Mononuclear cell (primary cell): ENCODE results near the gene NCK2. TPM values are rescaled to one million over a fixed set of nuclear protein-coding genes. Genes with fewer than 3 reads are reported as not detected.
A peak's percentile ranks its signal among the peaks of the same experiment; 100 is the strongest.
"Not testable (repeated sequence)": the region's sequence is repeated elsewhere in the genome, so short reads cannot be mapped to it uniquely, and the experiment has no call there.

Experiments
- H3K27me3 ChIP-seq: 2 replicates; pipeline ENCODE4 v1.6.0; 2011; ENCODE audit warnings: low read length, control low read depth; ENCODE audit not compliant: insufficient read depth
- H3K4me1 ChIP-seq: 2 replicates; pipeline ENCODE4 v1.5.1; 2011; ENCODE audit warnings: mild to moderate bottlenecking, low read length, control low read depth; ENCODE audit not compliant: insufficient read depth
- H3K4me3 ChIP-seq: 2 replicates; pipeline ENCODE4 v1.5.1; 2011; ENCODE audit warnings: mild to moderate bottlenecking, low read length, moderate library complexity
- H3K9me3 ChIP-seq: 2 replicates; pipeline ENCODE4 v1.5.1; 2011; ENCODE audit warnings: low read depth, mild to moderate bottlenecking, control low read depth, low read length
- total RNA-seq: library from RNA; depleted of rRNA; stranded (reverse); fragments of >200 nt; gene quantifications from one replicate; pipeline ENCODE4 v1.2.3, GENCODE V29; 2012

NCK2 gene
- total RNA-seq, 1 donor = 82.7 TPM

DNA sequence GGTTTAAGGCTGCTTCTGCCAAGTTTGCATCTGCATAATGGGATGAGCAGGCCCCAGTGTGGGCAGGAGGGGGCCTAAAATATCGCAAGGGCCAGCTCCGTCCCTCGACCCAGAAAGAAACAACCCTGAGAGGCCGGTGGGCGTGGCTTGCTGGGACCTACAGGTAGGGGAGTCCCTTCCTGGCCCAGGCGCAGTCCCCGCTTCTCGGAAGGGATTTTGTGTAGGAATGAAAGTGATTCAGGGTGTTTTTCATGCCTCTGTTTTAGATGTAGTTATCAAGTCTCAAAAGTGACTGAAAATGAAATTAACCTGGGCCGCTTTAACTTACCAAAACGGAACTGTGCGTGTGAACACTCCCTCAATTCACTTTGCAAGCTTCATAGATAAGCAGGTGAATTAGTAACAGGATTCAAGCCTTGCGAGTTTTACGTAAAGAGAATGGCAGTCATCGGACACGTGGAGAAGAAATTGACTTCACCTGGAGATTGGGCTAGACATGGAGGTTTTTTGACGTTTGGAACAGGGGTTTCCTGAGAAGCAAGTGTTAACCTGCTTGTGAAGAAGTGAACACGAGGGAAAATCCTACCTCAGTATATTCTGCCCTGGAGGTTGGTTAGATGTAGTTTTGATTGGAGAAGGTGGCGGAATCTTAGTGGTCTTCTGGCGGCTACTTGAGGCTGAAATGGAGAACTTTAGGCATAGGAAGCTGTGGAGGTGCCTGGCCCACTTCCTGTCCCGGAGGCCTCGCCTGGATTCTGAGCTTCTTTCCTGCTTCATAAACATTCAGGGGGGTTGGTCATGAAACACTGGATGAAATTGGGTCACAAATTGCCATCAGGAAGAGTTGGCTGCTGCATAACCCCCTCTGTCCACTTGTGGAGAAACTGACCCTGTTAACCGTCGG is 1.7 kb downstream of the NCK2 start:
- no peaks in the 10 kb centered on the region for H3K9me3 ChIP-seq
- no peaks in the 10 kb centered on the region for H3K27me3 ChIP-seq
- peaks cover 67% of the 10 kb centered on the region for H3K4me1 ChIP-seq
- H3K4me3 ChIP-seq = peak overlapping the region; percentile 69

- Histone ChIP-seq H3K4me1 (peaks cover 69% of the 10 kb centered on the region), H3K27me3 (no peaks in the 10 kb centered on the region), H3K9me3 (no peaks in the 10 kb centered on the region), H3K4me3 (peak overlapping the region; percentile 69)
Observed at GRCh38 chr2:105747254-105747894, 2.7 kb downstream of the NCK2 start.

DNA sequence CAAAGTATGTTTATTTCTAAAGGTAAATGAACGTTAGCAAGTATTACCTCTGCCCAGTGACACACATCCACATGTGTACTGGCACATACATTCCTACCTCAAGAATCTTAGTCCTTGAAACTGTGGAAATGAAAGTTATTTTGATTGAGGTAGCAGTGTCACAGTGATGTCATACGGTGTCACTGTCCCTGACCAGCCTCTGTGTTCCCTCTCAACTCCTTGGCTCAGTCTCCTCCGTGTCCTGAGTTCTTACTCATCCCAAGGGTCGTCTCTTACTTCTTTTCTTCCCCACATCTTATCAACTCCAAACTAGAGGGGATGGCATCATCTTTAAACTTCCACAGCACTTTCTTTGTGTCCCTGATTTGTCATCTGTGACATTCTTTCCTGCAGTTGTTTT is 3.3 kb downstream of the NCK2 start:
- H3K9me3 ChIP-seq = no peaks in the 10 kb centered on the region
- H3K27me3 ChIP-seq = no peaks in the 10 kb centered on the region
- H3K4me1 ChIP-seq = peaks cover 72% of the 10 kb centered on the region
- no peak overlapping the region for H3K4me3 ChIP-seq

DNA sequence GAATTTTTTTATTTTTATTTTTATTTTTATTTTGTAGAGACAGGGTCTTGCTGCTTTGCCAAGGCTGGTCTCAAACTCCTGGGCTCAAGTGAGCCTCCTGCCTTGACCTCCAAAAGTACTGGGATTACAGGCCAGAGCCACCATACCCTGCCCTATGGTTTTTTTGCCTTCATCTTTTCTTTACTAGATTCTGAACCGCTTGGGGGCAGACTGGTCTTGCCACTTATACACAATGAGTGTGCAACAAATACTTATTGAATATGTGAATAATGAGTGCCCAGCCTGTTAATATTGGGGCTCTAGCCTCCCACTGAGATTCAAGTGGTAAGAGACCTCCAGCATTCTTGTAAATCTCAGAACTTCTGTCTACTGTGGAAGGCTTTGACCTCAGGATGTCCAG is 3.9 kb downstream of the NCK2 start:
- Histone ChIP-seq H3K27me3 (no peaks in the 10 kb centered on the region), H3K9me3 (no peaks in the 10 kb centered on the region), H3K4me1 (peaks cover 75% of the 10 kb centered on the region), H3K4me3 (no peak overlapping the region)

DNA sequence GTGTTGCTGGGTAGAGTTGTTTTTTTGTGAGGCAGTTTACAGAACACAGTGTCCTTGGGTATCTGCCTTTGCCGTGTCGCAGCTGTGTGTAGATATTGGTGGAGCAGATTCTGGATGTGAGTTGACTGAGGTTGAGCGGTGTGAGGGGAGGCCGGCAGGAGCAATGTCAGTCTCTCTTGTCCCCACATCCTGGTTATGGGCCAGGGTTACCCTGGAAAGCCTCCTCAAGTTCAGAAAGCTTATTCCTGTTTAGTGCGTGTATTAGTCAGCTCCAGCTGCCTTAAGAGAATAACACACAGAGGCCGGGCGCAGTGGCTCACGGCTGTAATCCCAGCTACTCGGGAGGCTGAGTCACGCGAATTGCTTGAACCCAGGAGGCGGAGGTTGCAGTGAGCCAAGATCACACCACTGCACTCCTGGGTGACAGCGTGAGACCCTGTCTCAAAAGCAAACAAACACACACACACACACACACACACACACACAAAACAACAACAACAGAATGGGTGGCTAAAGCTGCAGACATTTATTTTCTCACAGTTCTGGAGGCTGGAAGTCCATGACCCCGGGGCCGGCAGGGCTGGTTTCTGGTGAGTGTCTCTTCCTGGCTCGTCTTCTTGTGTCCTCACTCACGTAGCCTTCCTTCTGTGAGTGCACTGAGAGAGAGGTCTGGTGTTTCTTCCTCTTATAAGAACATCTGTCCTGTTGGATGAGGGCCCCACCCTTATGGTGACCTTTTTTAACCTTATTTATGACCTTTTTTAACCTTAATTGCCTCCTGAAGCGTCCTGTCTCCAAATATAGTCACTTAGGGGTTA is 5.1 kb downstream of the NCK2 start:
- H3K9me3 ChIP-seq = no peaks in the 10 kb centered on the region
- H3K4me1 ChIP-seq = peaks cover 80% of the 10 kb centered on the region
- no peaks in the 10 kb centered on the region for H3K27me3 ChIP-seq
- no peak overlapping the region for H3K4me3 ChIP-seq

DNA sequence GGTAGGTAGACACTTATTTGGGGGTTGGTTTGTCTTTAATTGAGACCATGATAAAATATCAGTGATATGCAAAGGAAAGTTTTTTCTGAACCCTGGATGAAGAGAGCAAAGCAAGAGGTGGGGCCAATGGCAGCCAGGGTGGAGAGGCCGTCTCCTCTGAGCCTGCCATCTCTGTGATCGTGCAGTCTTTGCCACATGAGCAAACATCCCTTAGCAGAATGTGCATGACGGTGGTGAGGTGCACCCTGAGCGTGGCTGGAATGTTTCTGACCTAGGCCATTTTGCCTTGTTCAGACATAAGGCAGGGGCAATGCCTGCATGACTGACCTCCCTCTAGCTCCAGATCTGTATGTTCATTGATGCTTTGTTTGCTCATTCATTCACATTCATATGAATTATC is 6.0 kb downstream of the NCK2 start:
- Histone ChIP-seq H3K9me3 (no peaks in the 10 kb centered on the region), H3K4me1 (peaks cover 88% of the 10 kb centered on the region), H3K4me3 (no peak overlapping the region), H3K27me3 (no peaks in the 10 kb centered on the region)

GRCh38 chr2:105751272-105751671 is 6.6 kb downstream of the NCK2 start:
- Histone ChIP-seq H3K9me3 (no peaks in the 10 kb centered on the region), H3K27me3 (no peaks in the 10 kb centered on the region), H3K4me1 (peaks cover 86% of the 10 kb centered on the region), H3K4me3 (no peak overlapping the region)

GRCh38 chr2:105752691-105753358 is 8.1 kb downstream of the NCK2 start:
- H3K4me1 ChIP-seq = peaks cover 86% of the 10 kb centered on the region
- no peak overlapping the region for H3K4me3 ChIP-seq

DNA sequence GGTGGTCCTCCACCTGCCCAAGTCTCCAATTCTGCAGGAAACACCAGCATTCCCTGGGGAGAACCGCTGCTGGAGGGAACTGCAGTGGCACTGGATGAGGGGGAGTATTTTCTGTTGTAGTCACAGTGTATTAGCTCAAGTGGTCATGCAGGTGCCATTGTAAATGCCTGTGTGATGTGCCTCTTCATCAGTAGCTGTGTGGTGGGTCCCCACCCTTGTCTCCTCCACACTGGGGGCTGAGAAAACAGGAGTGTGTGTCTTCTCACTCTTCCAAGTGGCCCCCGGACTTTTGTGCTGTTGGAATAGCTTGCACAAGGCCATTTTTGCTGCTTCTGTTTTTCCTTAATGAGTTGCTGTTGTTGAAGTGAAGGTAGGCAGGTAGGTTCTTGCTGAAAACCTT is 8.7 kb downstream of the NCK2 start:
- Histone ChIP-seq H3K9me3 (no peaks in the 10 kb centered on the region), H3K27me3 (no peaks in the 10 kb centered on the region), H3K4me3 (no peak overlapping the region), H3K4me1 (peaks cover 82% of the 10 kb centered on the region)

More at GRCh38 chr2:105752691-105753358, 8.1 kb downstream of the NCK2 start:
- Histone ChIP-seq H3K27me3 (no peaks in the 10 kb centered on the region), H3K9me3 (no peaks in the 10 kb centered on the region)

DNA sequence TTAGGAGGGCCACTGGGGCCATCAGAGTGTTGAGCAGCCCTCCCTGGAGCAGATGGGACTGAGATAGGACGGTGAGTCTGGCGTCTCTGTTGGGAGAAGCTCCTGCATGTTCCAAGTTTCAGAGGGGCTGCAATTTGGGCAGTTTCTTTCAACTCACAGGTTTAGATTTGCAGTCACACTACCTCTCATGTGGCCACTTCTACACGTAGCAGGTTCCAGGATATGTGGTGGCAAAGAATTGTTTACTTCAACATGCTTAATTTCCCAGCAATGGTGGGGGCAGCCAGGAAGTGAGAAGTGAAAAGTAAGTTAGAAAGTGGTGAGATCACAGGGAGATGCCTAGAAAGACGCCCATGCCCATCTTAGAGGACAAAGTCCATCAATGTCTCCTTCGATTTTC is 9.3 kb downstream of the NCK2 start:
- Histone ChIP-seq H3K4me1 (peaks cover 75% of the 10 kb centered on the region), H3K9me3 (no peaks in the 10 kb centered on the region), H3K4me3 (no peak overlapping the region), H3K27me3 (no peaks in the 10 kb centered on the region)

GRCh38 chr2:105754994-105755393 is 10.3 kb downstream of the NCK2 start:
- H3K27me3 ChIP-seq = no peaks in the 10 kb centered on the region
- H3K4me1 ChIP-seq = peaks cover 72% of the 10 kb centered on the region
- no peaks in the 10 kb centered on the region for H3K9me3 ChIP-seq
- no peak overlapping the region for H3K4me3 ChIP-seq

DNA sequence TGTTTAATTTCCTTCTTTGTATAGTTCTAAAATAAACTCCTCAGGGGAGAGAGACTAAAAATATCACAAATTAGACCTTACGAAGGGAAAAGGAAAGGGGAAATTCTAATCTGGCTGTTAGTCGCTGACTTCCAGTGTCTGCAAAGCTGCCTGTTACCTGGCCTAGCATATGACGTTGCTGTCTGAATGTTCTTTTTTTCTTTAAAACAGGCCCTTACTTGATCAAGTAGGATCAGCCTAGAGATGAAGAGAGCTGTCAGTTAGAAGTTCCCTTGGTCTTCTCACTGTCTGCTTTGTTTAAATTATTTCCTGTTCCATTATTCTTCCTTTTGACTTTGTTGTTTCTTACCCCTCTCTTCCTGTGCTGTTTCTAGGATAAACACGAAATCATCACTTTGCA is 11.2 kb downstream of the NCK2 start:
- no peaks in the 10 kb centered on the region for H3K27me3 ChIP-seq
- H3K9me3 ChIP-seq = no peaks in the 10 kb centered on the region
- peaks cover 72% of the 10 kb centered on the region for H3K4me1 ChIP-seq
- no peak overlapping the region for H3K4me3 ChIP-seq

DNA sequence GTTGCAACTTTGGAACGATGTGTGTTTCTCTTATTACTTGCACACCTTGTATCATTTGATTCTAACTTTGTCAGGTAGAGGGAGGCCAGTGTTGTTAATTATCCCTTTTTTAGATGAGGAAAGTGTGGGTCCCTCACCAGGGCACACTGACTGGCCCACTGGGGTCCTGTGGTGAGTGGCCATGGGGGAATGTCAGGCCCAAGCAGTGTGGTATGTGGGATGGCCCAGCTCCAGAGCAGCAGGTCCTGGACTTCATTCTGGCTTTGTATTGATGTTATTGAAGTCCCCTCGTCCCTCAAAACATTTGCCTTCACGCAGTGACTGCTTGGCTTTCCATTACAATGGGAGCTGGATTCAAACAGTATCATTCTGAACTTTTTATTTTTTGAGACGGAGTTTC is 11.7 kb downstream of the NCK2 start:
- Histone ChIP-seq H3K4me1 (peaks cover 72% of the 10 kb centered on the region), H3K9me3 (no peaks in the 10 kb centered on the region), H3K4me3 (no peak overlapping the region), H3K27me3 (no peaks in the 10 kb centered on the region)

- H3K27me3 ChIP-seq, H3K9me3 ChIP-seq, H3K4me3 ChIP-seq: not testable (repeated sequence)
- H3K4me1 ChIP-seq = peaks cover 74% of the 10 kb centered on the region
Observed at GRCh38 chr2:105756865-105757264, 12.2 kb downstream of the NCK2 start.

DNA sequence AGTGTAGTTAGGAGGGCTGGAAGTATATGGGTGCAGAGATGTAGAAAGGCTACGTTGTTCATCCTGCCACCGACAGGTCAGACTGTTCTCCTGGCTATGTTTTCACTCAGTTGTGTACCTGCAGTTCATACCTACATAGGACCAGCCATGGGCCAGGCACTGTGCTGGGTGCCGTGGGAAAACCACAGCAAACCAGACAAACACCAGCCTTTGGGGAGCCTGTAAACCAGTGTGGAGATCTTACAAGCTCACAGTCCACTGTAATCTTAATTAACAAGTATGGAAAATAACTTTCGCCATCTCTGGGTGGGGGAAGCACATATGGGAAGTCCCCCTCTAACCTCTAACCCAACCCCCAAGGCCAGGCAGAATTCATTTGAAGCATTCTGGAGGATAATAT is 12.7 kb downstream of the NCK2 start:
- Histone ChIP-seq H3K27me3 (no peaks in the 10 kb centered on the region), H3K9me3 (no peaks in the 10 kb centered on the region), H3K4me1 (peaks cover 80% of the 10 kb centered on the region), H3K4me3 (no peak overlapping the region)
